SK-N-SH (cell line): ENCODE results near the gene DDAH1. TPM values are rescaled to one million over a fixed set of nuclear protein-coding genes. Genes with fewer than 3 reads are reported as not detected.
A peak's percentile ranks its signal among the peaks of the same experiment; 100 is the strongest.

Experiments used
- CTCF ChIA-PET: fragments of 300-600, 350-600 bp; formaldehyde crosslinking; extraction: SDS; loops from one replicate; lab custom pipeline; 2021; lab: Yijun Ruan, JAX
- POLR2A ChIA-PET: fragments of 350-600 bp; sonication (Branson Sonifier 250); formaldehyde crosslinking; extraction: SDS; loops from one replicate; lab custom pipeline; 2020; ENCODE audit warnings: antibody characterized with exemption, inconsistent platforms; lab: Yijun Ruan, JAX
- DNase-seq: peaks from one replicate; pipeline ENCODE4 v3.0.0; 2012
- H2AFZ ChIP-seq: fragments of 200-600 bp; sonication (generic); 2 replicates; pipeline ENCODE4 v1.8.1; 2016; ENCODE audit warnings: antibody characterized with exemption, mild to moderate bottlenecking, low read depth
- H3F3A ChIP-seq: fragments of 200-600 bp; sonication (generic); replicated peaks from 2 replicates; pipeline ENCODE3; 2016; ENCODE audit warnings: antibody characterized with exemption, mild to moderate bottlenecking; ENCODE audit not compliant: insufficient read depth
- H3K27ac ChIP-seq, 2 experiments: fragments of 200-500 bp in 1 of 2; fragments of 200-600 bp in 1 of 2; sonication (Bioruptor generic) in 1 of 2; sonication (generic), shearing (Covaris generic) in 1 of 2; 2 replicates each; pipeline versions ENCODE4 v1.5.1 to v1.6.1; 2014 to 2016; ENCODE audit warnings: low read depth in 2 of 2, inconsistent platforms in 1 of 2, low read length in 1 of 2, mild to moderate bottlenecking in 1 of 2, mixed read lengths in 1 of 2
- H3K27me3 ChIP-seq: fragments of 200-600 bp; sonication (generic), shearing (Covaris generic); 2 replicates; pipeline ENCODE4 v1.6.1; 2016; ENCODE audit warnings: mixed run types; ENCODE audit not compliant: insufficient read depth
- H3K36me3 ChIP-seq, 2 experiments: fragments of 200-500 bp in 1 of 2; fragments of 200-600 bp in 1 of 2; sonication (Bioruptor generic) in 1 of 2; sonication (generic) in 1 of 2; replicated peaks in 1 of 2; 2 replicates each; pipeline versions ENCODE3 to v1.5.1; 2014 to 2016; ENCODE audit warnings: low read length in 1 of 2, mild to moderate bottlenecking in 1 of 2; ENCODE audit not compliant: insufficient read depth in 2 of 2, control insufficient read depth in 1 of 2
- H3K4me1 ChIP-seq, 2 experiments: fragments of 200-500 bp in 1 of 2; fragments of 200-600 bp in 1 of 2; sonication (Bioruptor generic) in 1 of 2; sonication (generic), shearing (Covaris generic) in 1 of 2; 2 replicates each; pipeline versions ENCODE4 v1.5.1 to v1.6.1; 2014 to 2016; ENCODE audit warnings: low read depth in 1 of 2, low read length in 1 of 2, mixed run types in 1 of 2; ENCODE audit not compliant: insufficient read depth in 2 of 2, control insufficient read depth in 1 of 2
- H3K4me2 ChIP-seq: fragments of 200-600 bp; sonication (generic), shearing (Covaris generic); 2 replicates; pipeline ENCODE4 v1.6.1; 2017; ENCODE audit warnings: mixed run types
- H3K4me3 ChIP-seq, 2 experiments: fragments of 200-500 bp in 1 of 2; fragments of 200-600 bp in 1 of 2; sonication (Bioruptor generic) in 1 of 2; sonication (generic), shearing (Covaris generic) in 1 of 2; 2 replicates each; pipeline versions ENCODE4 v1.5.1 to v1.8.1; 2014 to 2016; ENCODE audit warnings: low read depth in 2 of 2, inconsistent platforms in 1 of 2, low read length in 1 of 2, mild to moderate bottlenecking in 1 of 2, mixed read lengths in 1 of 2, moderate library complexity in 1 of 2
- H3K79me2 ChIP-seq: fragments of 200-600 bp; sonication (generic); 2 replicates; pipeline ENCODE4 v1.8.1; 2017; ENCODE audit warnings: mild to moderate bottlenecking; ENCODE audit not compliant: insufficient read depth
- H3K9ac ChIP-seq: fragments of 200-600 bp; sonication (generic); 2 replicates; pipeline ENCODE4 v1.6.1; 2017; ENCODE audit warnings: mixed run types
- H3K9me2 ChIP-seq: fragments of 200-600 bp; sonication (generic); 2 replicates; pipeline ENCODE4 v1.6.1; 2017; ENCODE audit warnings: mixed run types
- H3K9me3 ChIP-seq: fragments of 200-600 bp; sonication (generic); 2 replicates; pipeline ENCODE4 v1.6.1; 2017; ENCODE audit warnings: mixed run types, mild to moderate bottlenecking, moderate library complexity
- H4K20me1 ChIP-seq: fragments of 200-600 bp; sonication (generic); 2 replicates; pipeline ENCODE4 v1.6.1; 2017; ENCODE audit warnings: mild to moderate bottlenecking, mixed run types; ENCODE audit not compliant: insufficient read depth
- ELF1 ChIP-seq: IDR thresholded peaks from 2 replicates; pipeline ENCODE4 v1.4.0; 2012
- EP300 ChIP-seq, 2 experiments: IDR thresholded peaks; 2 replicates each; pipeline versions ENCODE4 v1.4.0 to v1.6.1; 2012; ENCODE audit warnings: borderline replicate concordance in 1 of 2, low read depth in 1 of 2, low read length in 1 of 2
- FOXM1 ChIP-seq: IDR thresholded peaks from 2 replicates; pipeline ENCODE4 v1.4.0; 2012; ENCODE audit warnings: low read depth, mild to moderate bottlenecking
- GABPA ChIP-seq: IDR thresholded peaks from 2 replicates; pipeline ENCODE4 v1.4.0; 2012; ENCODE audit warnings: low read depth, mild to moderate bottlenecking
- MEF2A ChIP-seq: IDR thresholded peaks from 2 replicates; pipeline ENCODE4 v1.4.0; 2012; ENCODE audit warnings: low read depth, borderline replicate concordance
- RAD21 ChIP-seq: IDR thresholded peaks from 2 replicates; pipeline ENCODE4 v1.6.1; 2012; ENCODE audit warnings: mild to moderate bottlenecking, low read length
- RFX5 ChIP-seq: IDR thresholded peaks from 2 replicates; pipeline ENCODE4 v1.6.1; 2012; ENCODE audit warnings: mild to moderate bottlenecking, improper control_type of control experiment, low read length
- TAF1 ChIP-seq: IDR thresholded peaks from 2 replicates; pipeline ENCODE4 v1.6.1; 2012; ENCODE audit warnings: low read depth, mild to moderate bottlenecking, low read length, moderate library complexity, borderline replicate concordance
- YY1 ChIP-seq: IDR thresholded peaks from 2 replicates; pipeline ENCODE4 v1.4.0; 2012; ENCODE audit warnings: low read depth, mild to moderate bottlenecking
- WGBS: methylation state at CpG from one replicate; pipeline ENCODE4 v1.1.6; 2017; ENCODE audit warnings: low lambda C conversion rate; 5-methylcytosine and 5-hydroxymethylcytosine counted together
- polyA plus RNA-seq, 3 experiments: library from polyadenylated mRNA; depleted of rRNA; stranded (reverse); fragments of >200 nt; gene quantifications; 2 replicates each; pipeline ENCODE4 v1.2.3, GENCODE V29; 2012
- TF ChIP-seq, protein P1 (sequence below): IDR thresholded peaks from 2 replicates; pipeline ENCODE4 v1.4.0; 2012; ENCODE audit warnings: low read depth
- TF ChIP-seq, protein P2 (sequence below): fragments of 200-600 bp; sonication (generic); IDR thresholded peaks from 2 replicates; pipeline ENCODE4 v1.6.1; 2017; ENCODE audit warnings: antibody characterized with exemption, mild to moderate bottlenecking, moderate library complexity
- TF ChIP-seq, protein P3 (sequence below): fragments of 150-350 bp; IDR thresholded peaks from 2 replicates; pipeline ENCODE4 v1.6.1; 2017; ENCODE audit warnings: antibody characterized with exemption, low read length, low read depth, borderline replicate concordance

The DDAH1 gene
- polyA plus RNA-seq, 1 of the 3 experiments (the other 2 are of a cell fraction): 64.3 TPM

DNA sequence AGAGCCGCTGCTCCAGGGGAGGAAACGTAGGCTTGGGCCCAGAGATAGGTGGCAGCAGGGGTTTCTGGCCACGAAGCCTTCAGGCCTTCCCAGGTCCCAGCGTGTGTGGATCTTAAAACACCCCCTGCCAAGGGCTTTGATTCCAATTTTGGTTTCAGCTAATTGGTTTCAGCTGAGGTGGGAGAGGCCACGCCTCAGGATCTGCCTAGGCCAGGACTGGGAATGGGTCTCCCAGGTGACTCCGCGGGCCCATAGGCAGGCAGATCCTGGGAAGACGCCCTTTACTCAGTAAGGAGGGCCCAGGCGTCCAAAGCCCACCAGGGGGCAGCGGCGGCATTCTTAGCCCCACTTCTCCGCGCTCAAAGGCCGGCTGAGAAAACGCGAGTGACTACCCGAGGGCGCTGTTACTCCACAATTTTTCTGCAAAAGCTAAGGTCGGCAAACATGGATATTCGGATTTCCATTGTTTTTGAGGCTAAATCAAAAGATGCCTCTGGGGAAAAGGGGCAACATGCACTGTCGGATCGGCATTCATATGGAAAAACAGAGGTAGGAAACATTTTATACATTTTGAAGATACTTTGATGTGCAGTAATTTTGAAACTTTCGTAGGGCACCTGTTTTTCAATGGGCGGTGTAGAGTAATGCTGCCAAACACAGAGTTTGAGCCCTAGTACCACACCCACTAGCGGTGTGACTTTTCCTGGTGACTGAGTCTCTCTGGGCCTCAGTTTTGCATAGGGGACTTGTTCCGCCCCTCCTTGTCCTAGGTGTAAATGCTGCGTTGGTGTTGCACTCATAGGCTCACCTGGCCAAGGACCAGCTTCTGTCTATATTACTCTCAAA, 156.7 kb downstream of the DDAH1 start (continued):
- TF ChIP-seq GABPA: no peak
- TF ChIP-seq, protein P1, sequence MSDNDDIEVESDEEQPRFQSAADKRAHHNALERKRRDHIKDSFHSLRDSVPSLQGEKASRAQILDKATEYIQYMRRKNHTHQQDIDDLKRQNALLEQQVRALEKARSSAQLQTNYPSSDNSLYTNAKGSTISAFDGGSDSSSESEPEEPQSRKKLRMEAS: no peak; the same call in 1 of the 2 replicates
- TF ChIP-seq, protein P2, sequence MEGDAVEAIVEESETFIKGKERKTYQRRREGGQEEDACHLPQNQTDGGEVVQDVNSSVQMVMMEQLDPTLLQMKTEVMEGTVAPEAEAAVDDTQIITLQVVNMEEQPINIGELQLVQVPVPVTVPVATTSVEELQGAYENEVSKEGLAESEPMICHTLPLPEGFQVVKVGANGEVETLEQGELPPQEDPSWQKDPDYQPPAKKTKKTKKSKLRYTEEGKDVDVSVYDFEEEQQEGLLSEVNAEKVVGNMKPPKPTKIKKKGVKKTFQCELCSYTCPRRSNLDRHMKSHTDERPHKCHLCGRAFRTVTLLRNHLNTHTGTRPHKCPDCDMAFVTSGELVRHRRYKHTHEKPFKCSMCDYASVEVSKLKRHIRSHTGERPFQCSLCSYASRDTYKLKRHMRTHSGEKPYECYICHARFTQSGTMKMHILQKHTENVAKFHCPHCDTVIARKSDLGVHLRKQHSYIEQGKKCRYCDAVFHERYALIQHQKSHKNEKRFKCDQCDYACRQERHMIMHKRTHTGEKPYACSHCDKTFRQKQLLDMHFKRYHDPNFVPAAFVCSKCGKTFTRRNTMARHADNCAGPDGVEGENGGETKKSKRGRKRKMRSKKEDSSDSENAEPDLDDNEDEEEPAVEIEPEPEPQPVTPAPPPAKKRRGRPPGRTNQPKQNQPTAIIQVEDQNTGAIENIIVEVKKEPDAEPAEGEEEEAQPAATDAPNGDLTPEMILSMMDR: peak; percentile 99
- peak; percentile 40; the same call in 1 of the 2 replicates for TF ChIP-seq TAF1
- TF ChIP-seq ELF1: no peak
- TF ChIP-seq RAD21: peak; percentile 100
- peak; percentile 55; the same call in 1 of the 2 replicates for TF ChIP-seq FOXM1
- no peak for TF ChIP-seq MEF2A
- TF ChIP-seq, protein P3, sequence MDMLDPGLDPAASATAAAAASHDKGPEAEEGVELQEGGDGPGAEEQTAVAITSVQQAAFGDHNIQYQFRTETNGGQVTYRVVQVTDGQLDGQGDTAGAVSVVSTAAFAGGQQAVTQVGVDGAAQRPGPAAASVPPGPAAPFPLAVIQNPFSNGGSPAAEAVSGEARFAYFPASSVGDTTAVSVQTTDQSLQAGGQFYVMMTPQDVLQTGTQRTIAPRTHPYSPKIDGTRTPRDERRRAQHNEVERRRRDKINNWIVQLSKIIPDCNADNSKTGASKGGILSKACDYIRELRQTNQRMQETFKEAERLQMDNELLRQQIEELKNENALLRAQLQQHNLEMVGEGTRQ: no peak
- TF ChIP-seq YY1: 0 out of 2 replicates have a peak, but pooled peaks have one; percentile 34
- no peak for TF ChIP-seq RFX5

DNA sequence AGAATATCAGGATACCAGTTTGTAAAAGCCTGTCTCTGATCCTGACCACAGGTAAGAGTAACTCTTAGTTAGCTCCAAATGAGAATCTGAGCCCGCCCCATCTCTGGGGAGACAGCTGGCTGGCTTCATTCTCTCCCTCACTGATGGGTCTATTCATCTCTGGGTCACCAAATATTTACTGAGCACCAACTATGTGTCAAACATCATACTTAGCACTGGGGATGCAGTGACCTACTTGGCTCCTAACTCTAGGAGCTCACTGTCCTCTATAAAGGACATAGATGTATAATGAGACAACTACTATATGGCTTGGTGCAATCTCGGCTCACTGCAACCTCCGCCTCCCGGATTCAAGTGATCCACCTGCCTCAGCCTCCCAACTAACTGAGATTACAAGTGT, 158.7 kb downstream of the DDAH1 start:
- H4K20me1 ChIP-seq: no peaks in the 10 kb centered on the region
- peaks cover 17% of the 10 kb centered on the region for H3F3A ChIP-seq
- ChIA-PET CTCF (interaction anchor here (1.0 to 2.3 kb wide), 3 partner anchors 239 to 712 kb away, joined by 3 to 12 read pairs (median 4); no protein-coding TSS in a partner anchor), POLR2A (no interaction called here)
- no peaks in the 10 kb centered on the region for H3K9me2 ChIP-seq
- H3K27me3 ChIP-seq: no peaks in the 10 kb centered on the region
- peaks cover 5% of the 10 kb centered on the region; the same call in 1 of the 2 replicates for H3K79me2 ChIP-seq
- DNase-seq: no peak
- no peak overlapping the region for H3K4me3 ChIP-seq
- peaks cover 0 to 7% of the 10 kb centered on the region in 2 experiments; a peak in 2 of 4 replicates for H3K4me1 ChIP-seq
- H3K36me3 ChIP-seq: no peaks in the 10 kb centered on the region
- no peaks in the 10 kb centered on the region for H3K9me3 ChIP-seq
- no peak overlapping the region for H3K27ac ChIP-seq
- no peak for TF ChIP-seq TAF1
- TF ChIP-seq MEF2A: no peak
- TF ChIP-seq EP300 (IDR thresholded peaks at IDR 0.05; ENCODE audit: borderline replicate concordance in 1 of 2, low read depth in 1 of 2, low read length in 1 of 2): no peak
- TF ChIP-seq, all 33 proteins: peak for 0
- H2AFZ ChIP-seq: no peak overlapping the region
- H3K4me2 ChIP-seq: no peak overlapping the region
- WGBS: 84% methylated on average over 4 of the region's 4 CpGs
- no peak overlapping the region for H3K9ac ChIP-seq
